C4-2B (cell line): ENCODE measurements around the gene CDC14A.
A peak's percentile ranks its signal among the peaks of the same experiment; 100 is the strongest.

Experiments
- H3K27ac ChIP-seq: fragments of 450-650 bp; 2 replicates; pipeline ENCODE4 v1.5.1; 2017
- CTCF ChIP-seq: fragments of 450-650 bp; conservative IDR thresholded peaks from 2 replicates; pipeline ENCODE4 v1.5.1; 2017; ENCODE audit warnings: mild to moderate bottlenecking
- ZFX ChIP-seq: fragments of 450-650 bp; IDR thresholded peaks from 2 replicates; pipeline ENCODE4 v1.6.1; 2017

The CDC14A gene

GRCh38 chr1:100457683-100458082 lies 105.4 kb downstream of the CDC14A start:
- TF ChIP-seq ZFX (no peak), CTCF (no peak)
- no peak overlapping the region for H3K27ac ChIP-seq

- no peak overlapping the region for H3K27ac ChIP-seq
- TF ChIP-seq ZFX (no peak), CTCF (no peak)
Measured at GRCh38 chr1:100458661-100459357, 106.5 kb downstream of the CDC14A start.

- no peak overlapping the region for H3K27ac ChIP-seq
- TF ChIP-seq ZFX (no peak), CTCF (peak; percentile 96)
Measured at GRCh38 chr1:100459358-100460114, 107.2 kb downstream of the CDC14A start.

GRCh38 chr1:100461222-100461621 lies 108.9 kb downstream of the CDC14A start:
- no peak overlapping the region for H3K27ac ChIP-seq
- TF ChIP-seq CTCF: no peak
- TF ChIP-seq ZFX: no peak

GRCh38 chr1:100462326-100463025 lies 110.2 kb downstream of the CDC14A start:
- H3K27ac ChIP-seq: peak overlapping the region; percentile 64
- TF ChIP-seq CTCF (no peak), ZFX (peak; percentile 28; the same call in 1 of the 2 replicates)

- TF ChIP-seq ZFX: no peak
- peak; percentile 95 for TF ChIP-seq CTCF
- peak overlapping the region; percentile 64 for H3K27ac ChIP-seq
Measured at GRCh38 chr1:100463791-100464424, 111.6 kb downstream of the CDC14A start.
